Measurements from ENCODE around the gene KIN. TPM values are rescaled to one million over a fixed set of nuclear protein-coding genes. Genes with fewer than 3 reads are reported as not detected.
"Not testable (repeated sequence)": the region's sequence is repeated elsewhere in the genome, so short reads cannot be mapped to it uniquely, and the experiment has no call there.

Gene KIN
- total RNA-seq, 1 donor from 2014 or later, result 6.9 TPM

DNA sequence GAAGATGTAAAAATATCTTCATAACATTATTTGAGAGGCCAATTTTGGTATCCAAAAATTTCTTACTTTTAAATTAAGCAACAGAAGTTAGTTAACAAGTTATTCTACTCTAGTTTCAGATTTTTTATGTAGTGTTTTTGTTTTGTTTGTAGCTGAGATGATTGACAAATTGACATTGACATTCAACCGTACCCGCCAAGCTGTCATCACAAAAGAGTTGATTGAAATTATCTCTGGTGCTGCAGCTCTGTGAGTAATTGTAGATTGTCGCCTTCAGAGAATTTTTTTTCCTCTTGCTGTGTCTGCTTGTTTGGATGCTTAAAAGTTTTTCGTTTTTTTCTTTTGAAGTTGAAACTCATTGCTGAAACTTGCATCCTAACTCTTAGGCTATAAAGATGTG lies 14.8 kb upstream of the KIN start:
- intact Hi-C loops (cut with DNase I), result no loop called here
- DNase-seq, result no peak
- ATAC-seq (ENCODE audit: poor library complexity), result no peak

DNA sequence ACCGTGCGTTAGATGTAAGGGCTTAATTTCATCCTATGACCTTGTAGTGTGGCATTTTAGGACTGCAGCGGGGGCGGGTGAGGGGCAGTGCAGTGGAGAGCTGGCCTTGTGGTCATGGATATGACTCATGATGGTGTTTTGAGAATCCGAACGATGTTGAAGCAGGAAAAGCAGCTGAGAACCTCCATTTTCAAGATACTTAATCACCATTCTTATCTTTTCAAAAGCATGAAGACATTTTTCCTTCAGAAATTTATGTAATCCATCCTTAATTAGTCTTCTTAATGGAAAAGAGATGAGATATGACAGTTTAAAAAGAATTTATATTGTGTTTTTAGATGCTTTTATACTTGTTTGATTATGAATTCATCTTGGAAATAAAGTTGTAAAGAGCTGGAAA lies 9.8 kb upstream of the KIN start:
- intact Hi-C loops (cut with DNase I), result no loop called here
- DNase-seq, result peak; percentile 57
- ATAC-seq (ENCODE audit: poor library complexity), result peak; percentile 62

DNA sequence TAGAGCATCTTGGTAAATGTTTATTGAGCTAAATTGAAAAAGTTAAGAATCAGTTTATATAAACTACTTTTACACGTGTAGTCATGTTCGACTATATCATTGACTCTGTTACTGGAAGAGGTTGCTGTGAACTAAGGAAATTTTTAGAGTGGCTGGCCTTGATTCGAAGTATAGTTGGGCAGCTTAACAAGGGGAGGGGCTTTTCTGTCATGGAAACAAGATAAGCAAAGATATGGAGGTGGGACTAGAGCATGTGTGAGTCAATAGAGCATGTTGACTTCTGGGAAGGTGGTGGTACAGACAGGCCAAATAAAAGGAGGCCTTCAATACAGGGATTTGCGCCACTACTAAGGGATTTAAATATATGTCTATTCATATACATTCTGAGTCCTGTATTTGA lies 7.8 kb upstream of the KIN start:
- intact Hi-C loops (cut with DNase I), result no loop called here
- ATAC-seq (ENCODE audit: poor library complexity) (peak; percentile 80), DNase-seq (no peak)

DNA sequence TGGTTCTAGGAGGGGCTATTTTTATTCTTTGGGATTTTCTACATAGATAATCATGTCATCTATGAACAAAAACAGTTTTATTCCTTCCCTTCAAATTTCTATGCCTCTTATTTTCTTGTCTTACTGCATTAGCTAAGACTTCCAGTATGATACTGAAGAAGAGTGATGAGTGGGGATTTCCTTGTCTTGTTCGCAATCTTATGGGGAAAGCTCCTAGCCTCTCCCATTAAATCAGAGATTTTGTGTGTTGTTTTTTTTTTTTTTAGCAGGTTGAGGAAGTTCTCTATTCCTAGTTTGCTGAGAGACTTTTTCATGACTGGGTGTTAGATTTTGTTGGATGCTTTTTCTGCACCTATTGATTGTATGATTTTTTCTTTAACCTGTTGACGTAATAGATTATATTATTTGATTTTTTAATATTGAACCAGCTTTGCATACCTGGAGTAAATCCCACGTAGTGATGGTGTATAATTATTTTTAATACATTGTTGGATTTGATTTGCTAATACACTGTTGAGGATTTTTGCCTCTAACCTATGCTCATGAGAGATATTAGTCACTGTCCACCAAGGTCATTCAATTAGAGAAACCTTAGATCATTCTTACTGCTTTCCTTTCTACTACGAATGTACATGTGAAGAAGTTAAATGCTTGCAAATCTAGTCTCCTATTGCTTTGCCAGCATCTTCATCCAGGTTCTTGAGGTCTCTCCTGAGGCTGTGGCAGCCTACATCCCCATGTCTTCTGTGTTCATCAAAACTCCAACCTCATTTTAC lies 6.6 kb upstream of the KIN start:
- intact Hi-C loops (cut with DNase I), result no loop called here
- DNase-seq, result no peak
- ATAC-seq (ENCODE audit: poor library complexity), result no peak

DNA sequence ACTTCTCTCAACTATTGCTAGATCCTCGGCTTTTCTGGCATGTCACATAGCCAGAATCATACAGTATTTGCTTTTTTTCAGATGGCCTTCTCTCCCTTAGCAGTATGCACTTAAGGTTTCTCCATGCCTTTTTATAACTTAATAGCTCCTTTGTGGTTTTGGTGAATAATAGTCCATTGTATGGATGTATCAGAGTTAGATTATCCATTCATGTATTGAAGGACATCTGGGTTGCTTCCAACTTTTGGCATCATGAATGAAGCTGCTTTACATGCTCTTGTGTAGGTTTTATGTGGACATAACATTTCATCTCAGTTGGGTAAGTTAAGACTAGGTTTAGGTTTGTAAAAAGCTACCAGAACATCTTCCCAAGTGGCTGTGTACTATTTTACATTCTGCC lies 4.7 kb upstream of the KIN start:
- no peak for ATAC-seq (ENCODE audit: poor library complexity)
- DNase-seq, result no peak
- intact Hi-C loops (cut with DNase I), result no loop called here

DNA sequence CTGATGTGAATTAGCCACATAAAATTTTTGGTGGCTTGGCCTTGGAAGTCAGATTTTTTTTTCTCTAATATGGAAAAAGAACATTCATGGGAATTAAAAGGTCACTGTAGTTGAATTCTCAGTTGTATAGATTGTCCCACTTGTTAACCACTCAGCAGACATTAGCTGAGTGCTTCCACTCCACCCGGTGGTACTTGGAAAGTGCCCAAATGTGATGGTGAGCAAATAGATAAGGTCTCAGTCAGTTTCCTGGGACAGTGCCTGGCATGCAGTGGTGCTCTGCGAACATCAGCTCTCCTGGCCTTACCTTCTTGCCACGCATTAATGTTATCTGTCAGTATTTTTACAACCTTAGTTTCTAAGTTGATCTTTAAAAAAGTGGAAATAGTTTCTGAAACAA lies 1.6 kb upstream of the KIN start:
- intact Hi-C loops (cut with DNase I), result no loop called here
- DNase-seq (peak; percentile 49), ATAC-seq (ENCODE audit: poor library complexity) (peak; percentile 55)

DNA sequence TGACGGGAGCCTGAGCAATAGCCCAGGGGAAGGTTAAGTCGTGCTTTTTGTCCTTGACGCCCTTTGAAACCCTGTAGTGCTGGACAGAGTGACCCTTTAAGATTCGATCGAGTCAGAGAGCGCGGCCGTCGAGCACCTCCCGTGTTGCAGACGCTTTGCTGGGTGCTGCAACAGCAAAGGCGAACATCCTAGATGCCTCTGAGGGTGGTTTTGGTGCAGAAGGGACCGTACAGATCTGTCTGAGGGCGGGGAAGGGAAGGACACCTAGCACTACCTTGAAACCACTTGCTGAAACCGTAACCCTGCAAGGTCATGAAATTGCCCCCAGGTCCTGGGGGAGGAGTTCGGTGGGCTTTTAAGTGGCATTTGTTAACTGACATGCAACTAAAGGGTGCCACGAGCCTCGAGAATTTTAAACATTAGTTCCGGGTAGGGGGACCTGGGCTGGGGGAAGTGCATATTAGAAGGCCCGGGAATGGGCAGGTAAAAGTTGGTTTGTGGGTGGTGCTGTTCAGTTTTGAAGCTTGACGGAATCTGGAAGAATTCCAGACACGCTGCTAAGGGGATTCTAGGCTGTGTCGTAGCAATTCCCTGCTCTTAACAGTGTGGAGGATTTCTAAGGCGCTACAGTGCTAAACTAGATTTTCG lies 970 bp upstream of the KIN start:
- intact Hi-C loops (cut with DNase I), result no loop called here
- no peak for DNase-seq
- ATAC-seq (ENCODE audit: poor library complexity), result no peak

DNA sequence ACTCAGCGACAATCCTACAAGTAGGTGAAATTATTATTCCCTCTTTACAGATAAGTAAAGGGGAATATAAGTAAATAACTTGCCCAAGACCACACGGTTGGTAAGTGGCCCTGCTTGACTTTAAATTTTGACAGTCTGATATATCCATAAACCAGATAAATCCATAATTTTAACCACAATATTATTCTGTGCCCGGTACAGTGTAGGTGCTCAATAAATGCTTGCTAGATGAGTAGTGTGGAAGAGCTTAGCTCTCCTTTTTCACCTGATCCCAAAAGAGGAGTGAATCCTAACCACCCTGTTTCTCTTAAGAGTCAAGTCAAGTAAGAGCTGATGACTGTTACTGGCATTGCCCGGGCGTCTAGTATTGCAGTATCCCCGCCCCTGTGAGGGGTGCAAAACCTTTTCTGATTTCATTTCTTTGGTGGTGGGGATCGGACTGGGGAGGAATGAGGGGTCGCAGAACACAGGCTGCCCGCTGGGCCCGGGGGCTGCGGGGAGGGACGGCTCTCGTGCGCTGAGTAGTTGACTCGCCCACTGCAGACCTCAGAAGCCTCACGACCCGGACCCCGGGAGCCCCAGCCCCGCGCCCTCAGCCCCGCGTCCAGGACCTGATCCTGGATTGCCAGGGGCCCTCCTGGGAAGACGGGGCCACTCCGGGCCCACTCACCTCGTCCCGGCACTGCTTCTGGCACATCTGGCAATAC lies 490 bp downstream of the KIN start:
- intact Hi-C loops (cut with DNase I), result no loop called here
- ATAC-seq (ENCODE audit: poor library complexity) (peak; percentile 2), DNase-seq (no peak)

- DNase-seq (no peak), ATAC-seq (ENCODE audit: poor library complexity) (no peak)
- intact Hi-C loops (cut with DNase I), result no loop called here
Observed at GRCh38 chr10:7786430-7786829, 1.4 kb downstream of the KIN start.

DNA sequence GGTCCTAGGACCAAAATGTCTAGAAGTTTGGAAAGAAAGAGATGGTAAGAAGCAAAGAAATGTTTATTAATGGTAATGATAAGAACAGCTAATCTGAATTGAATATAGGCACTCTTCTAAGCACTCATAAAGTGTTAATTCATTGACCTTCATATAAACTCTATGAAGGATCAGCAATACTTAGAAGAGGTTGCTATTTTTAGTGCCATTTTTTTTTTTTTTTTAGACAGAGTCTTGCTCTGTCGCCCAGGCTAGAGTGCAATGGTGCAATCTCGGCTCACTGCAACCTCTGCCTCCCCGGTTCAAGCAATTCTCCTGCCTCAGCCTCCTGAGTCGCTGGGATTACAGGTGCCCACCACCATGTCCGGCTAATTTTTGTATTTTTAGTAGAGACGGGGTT lies 5.6 kb downstream of the KIN start:
- intact Hi-C loops (cut with DNase I); DNase-seq: not testable (repeated sequence)
- peak; percentile 69 for ATAC-seq (ENCODE audit: poor library complexity)

- intact Hi-C loops (cut with DNase I), result no loop called here
- ATAC-seq (ENCODE audit: poor library complexity) (no peak), DNase-seq (no peak)
Observed at GRCh38 chr10:7776777-7777176, 11.0 kb downstream of the KIN start.

GRCh38 chr10:7773845-7774801 lies 13.7 kb downstream of the KIN start:
- DNase-seq (no peak), ATAC-seq (ENCODE audit: poor library complexity) (peak; percentile 60)
- intact Hi-C loops (cut with DNase I), result no loop called here

GRCh38 chr10:7768417-7768816 lies 19.4 kb downstream of the KIN start:
- intact Hi-C loops (cut with DNase I), result no loop called here
- DNase-seq, result no peak
- no peak for ATAC-seq (ENCODE audit: poor library complexity)

- DNase-seq, result no peak
- intact Hi-C loops (cut with DNase I), result no loop called here
- ATAC-seq (ENCODE audit: poor library complexity), result no peak
Observed at GRCh38 chr10:7767209-7767608, 20.6 kb downstream of the KIN start.

GRCh38 chr10:7766241-7766640 lies 21.6 kb downstream of the KIN start:
- DNase-seq (no peak), ATAC-seq (ENCODE audit: poor library complexity) (no peak)
- intact Hi-C loops (cut with DNase I), result no loop called here

DNA sequence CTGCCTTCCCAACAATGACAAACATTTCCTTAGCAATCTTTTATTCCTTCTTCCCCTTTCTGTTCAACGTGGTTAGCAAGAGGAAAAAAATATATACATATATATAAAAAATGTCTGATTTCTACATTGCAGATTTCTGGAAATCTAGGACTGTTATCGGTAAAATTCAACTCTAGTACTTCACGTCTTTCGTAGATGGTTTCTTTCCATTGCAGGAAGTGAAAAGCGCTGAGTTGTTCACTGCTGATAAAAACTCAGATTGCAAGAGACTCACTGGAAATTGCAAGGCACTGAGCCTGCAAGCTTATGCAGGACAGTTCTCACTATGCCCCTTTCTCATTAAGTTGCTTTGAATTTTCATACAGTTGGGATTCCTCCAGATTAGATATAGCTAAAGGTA lies 23.9 kb downstream of the KIN start:
- ATAC-seq (ENCODE audit: poor library complexity) (no peak), DNase-seq (no peak)
- intact Hi-C loops (cut with DNase I), result no loop called here

DNA sequence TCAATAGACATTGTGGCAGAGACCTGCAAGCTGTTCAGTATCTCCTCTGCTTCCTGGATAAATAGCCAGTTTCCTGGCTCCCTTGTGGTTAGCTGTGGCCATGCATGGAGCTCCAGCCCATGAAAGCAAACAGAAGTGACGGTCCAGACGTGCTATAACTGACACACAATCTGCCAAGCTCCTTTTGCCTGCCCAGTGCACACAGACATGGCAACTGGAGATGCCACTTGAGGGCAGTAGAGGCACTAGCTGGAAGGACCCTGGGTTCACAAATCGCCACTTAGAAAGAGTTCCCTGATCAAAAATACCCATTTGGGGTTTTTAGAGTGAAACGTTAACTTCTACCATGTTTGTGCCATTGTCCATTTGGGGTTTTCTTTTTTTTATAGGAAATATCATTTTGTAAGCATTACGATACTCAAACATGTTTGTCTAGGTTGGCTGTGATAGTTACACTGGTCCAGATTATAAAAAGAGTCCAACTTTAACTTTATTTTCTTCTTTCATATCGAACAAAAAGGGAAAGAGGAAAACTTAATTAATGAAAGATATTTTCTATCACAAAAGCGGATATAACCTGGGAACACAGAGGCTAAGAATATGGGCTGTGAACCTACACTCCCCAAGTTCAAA lies 31.3 kb downstream of the KIN start:
- no peak for DNase-seq
- ATAC-seq (ENCODE audit: poor library complexity), result peak; percentile 60
- intact Hi-C loops (cut with DNase I), result loop anchor here (10.0 kb wide), 1 partner anchor 1548 kb away; no protein-coding TSS in a partner anchor

GRCh38 chr10:7755103-7755502 lies 32.7 kb downstream of the KIN start:
- ATAC-seq (ENCODE audit: poor library complexity) (no peak), DNase-seq (no peak)
- intact Hi-C loops (cut with DNase I), result loop anchor here (10.0 kb wide), 1 partner anchor 1550 kb away; no protein-coding TSS in a partner anchor
